ENCODE measurements around the gene GAMT.

Gene GAMT

DNA sequence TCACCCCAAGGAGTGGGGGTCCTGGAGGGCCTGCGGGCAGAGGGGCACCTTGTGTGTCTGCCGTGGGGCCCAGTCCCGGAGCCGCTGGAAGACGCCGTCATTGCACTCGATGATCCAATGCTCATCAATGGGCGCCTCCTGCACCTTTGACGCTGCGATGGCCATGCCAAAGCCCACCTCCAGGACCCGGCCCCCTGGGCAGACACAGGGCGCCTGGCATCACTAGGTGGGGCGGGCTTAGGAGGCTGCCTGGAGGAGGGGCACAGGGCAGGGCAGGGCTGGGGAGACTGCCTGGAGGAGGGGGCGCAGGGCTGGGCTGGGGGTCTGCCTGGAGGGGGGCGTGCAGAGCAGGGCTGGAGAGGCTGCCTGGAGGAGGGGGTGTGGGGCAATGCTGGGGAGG, 1.6 kb downstream of the GAMT start:
- no peak for DNase-seq

DNA sequence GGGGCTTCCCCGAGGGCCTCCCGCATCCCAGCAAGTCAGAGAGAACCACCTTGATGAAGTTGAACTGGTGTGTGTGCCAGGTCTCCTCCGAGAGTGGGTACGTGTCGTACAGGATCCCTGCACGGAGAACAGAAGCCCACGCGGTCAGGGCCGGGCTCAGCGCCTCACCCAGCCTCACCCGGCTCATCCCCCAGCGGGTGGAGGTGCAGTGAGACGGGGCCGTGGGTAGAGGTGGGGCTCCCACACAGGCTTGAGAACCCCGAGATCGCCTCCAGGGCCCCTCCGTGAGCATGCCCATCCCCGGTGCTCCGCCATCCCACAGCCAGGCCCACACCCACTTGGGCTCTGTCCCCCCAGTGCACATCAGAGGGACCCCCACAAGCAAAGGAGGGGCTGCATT, 2.3 kb downstream of the GAMT start:
- DNase-seq, result no peak

DNA sequence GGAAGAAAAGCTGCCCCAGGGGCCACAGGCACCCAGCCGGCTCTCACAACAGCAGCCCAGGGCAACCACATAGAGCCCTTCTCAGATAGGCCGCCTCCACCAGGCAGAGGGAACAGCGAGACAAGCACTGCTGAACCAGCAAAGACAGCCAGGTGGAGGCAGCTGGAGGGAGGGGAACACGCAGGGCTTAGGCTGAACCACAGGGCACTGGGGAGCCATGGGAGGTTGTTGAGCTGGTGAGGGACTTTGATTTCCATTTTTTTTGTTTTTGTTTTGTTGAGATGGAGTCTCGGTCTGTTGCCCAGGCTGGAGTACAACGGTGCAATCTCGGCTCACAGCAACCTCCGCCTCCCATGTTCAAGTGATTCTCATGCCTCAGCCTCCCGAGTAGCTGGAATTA, 3.5 kb downstream of the GAMT start:
- DNase-seq, result no peak

DNA sequence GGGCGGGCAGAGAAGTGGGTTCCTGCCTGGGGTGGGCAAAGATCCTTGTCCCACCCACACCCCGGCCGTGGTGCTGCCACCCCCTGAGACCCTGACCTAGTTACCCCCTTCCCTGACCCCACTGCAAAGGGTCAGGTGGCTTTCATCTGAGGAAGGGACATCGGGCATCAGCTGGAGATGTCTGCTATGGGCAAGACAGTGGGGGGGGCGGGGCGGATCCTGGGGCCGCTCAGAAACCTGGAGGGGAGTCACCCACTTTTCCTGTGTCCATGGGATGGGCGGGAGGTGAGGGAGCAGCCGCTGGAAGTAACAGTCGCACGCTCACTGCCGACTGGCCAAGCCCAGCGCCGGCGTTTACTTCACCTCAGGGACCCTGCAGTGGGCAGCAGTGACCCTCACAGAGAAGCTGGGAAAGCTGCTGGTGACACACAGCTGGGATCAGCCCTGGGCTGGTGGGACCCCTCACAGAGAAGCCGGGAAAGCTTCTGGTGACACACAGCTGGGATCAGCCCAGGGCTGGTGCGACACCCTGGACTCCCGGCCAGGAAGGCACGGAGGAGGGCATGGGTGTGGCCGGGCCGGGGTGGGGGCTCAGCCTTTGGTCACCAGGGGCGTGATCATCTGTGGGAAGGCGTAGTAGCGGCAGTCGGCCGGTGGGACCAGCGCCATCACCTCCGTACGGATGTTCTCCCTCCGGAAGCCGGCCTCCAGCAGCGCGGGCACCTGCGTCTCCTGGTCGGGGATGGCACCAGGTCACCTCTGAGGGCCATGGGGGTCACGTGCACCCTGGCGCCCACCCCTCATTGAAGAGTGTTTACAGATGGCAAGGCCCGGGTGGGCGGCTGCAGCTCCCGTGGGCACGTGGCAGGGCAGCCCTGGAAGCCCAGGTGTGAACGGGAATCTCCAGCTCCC, 4.3 kb downstream of the GAMT start:
- DNase-seq, result no peak

DNA sequence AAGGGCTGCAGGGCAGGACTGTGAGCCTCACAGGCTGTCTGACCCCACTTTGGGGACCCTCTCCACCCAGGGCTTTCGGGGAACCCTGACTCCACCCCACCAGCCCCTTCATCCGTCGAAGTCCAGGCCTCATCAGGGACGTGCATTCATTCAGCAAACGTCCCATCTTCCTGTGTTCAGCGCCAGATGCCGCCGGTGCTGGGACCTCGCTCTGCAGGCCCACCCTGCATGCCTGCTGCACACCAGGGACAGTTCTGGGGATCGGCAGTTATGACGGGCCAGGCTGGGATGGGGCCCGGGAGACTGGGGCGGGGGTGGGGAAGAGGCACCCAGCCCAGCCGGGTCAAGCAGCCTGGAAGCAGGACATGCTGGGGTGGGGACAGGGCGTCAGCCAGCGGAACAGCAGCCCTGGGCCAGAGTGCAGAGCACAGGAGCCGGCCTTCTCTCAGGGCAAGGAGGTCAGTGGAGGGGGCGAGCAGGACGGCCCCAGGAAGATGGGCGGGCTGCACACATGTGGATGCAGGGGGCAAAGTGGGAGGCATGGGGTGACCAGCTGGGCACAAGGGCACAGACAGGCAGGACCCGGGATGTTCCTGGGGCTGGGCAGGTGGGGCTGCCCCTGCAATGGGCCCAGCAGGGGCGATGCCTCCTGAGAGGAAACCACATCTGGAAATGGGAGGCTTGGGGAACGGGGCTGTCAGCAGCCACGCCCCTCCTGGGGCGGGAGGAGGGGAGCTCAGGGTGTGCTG, 5.1 kb downstream of the GAMT start:
- no peak for DNase-seq

DNA sequence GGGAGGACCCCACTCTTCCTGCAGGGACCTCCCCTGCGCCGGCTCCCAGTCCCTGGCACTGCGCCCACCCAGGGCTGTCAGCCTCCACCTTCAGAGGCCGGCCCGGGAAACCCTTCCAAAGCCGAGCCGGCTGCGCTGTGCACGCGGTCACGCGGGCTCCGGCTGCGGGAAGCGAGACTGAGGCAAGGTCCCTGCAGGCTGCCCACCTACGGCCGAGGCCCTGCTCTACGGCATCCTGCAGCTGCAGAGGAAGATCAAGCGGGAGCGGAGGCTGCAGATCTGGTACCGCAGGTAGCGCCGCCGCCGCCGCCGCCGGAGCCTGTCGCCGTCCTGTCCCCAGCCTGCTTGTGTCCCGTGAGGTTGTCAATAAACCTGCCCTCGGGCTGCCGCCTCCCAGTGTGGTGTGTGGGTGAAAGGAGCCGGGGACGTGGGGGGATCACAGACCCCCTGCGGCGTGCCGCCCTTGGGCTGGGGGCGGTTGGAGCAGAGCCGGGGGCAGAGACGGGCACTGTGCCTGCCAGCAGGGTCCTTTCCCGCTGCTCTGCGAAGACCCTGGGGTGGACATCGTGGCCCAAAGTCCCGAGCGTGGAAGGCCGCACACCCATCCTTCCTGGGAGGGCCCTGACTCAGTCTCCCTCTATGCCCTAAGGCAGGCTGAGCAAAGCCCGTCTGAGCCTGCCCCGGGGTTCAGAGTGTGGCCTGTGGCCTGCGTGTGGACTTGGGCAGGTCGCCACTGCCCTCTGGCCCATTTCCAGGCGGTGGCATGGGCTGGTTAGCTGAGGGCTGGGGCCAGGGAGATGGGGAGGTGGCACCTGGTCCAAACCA, 5.9 kb downstream of the GAMT start:
- DNase-seq, result no peak

DNA sequence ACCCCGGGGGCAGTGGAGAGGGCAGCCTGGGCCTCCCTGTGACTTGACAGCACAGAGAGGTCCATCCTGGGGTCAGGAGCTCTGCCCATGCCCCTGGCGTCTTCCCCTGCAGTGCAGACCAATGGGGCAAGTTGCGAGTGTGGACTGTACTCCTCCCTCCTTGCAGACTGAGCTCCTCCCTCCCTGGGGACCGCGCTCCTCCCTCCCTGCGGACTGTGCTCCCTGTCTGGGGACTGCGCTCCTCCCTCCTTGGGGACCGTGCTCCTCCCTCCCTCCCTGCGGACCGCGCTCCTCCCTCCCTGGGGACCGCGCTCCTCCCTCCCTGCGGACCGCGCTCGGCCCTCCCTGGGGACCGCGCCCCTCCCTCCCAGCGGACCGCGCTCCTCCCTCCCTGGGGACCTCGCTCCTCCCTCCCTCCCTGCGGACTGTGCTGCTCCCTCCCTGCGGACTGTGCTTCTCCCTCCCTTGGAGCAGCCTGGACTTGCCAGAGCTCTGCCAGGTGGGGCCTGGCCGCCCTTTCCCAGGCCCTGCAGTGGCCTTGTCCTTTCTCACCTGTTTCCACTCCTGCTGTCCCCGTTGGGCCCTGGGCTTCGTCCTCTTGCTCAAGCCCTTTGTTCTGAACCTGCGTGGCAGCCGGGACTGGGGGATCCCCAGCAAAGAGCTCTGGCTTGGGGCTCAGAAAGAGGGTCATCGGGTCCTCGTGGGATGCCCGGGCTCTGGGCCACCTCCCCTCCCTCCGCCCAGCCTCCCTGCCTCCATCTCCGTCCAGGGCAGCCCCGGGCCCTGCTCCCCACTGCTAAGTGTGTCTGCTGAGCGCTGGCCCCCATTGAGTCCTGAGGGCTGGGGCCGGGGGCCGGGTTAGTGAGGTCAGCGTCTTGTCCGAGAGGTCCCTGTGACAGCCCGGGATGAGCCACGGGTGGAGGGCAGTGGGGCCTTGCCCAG, 6.8 kb downstream of the GAMT start:
- no peak for DNase-seq

DNA sequence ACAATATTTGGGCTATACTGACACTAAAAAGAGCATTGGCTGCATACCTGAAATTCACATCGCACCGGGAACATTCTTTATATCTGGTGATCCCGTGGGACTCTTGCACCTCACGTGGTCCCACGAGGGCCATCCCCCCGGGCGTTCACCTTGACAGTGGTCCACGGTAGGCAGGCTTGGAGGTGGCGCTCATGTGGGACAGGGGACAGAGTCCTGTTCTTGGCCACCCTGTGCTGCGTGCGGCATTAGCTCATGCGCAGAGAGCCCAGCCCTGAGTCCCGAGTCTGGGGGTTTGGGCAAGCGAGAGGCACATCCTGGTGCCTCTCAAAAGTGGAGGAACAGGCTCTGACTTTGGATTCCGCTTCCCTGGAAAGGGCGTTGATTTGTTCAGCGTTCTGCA, 7.5 kb downstream of the GAMT start:
- no peak for DNase-seq

DNA sequence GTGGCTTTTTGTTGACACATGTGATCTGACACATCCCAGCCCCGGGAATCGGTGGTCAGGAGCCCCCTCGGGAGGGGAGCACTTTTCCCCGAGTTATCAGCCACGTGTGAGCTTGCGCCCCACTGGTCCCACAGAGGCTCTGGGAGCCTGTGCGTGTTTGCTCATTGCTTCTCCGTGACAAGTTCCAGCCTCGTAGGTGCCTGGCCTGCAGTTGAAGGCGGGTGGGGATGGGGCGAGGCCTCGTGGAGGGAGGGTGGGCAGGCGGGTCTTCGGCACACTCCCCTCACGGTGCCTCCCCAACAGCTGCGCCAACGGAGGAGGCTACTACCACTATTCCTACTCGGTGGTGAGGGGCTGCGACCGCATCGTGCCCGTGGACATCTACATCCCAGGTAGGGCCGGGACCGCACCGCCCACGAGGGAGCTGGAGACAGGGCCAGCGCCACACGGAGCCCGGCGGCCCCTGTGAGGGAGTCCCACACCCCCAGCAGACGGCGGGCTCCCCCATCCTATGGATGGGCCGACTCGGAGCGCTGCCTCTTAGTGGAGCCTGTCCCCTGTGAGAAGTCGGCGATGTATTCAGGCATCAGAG, 8.3 kb downstream of the GAMT start:
- DNase-seq, result no peak

DNA sequence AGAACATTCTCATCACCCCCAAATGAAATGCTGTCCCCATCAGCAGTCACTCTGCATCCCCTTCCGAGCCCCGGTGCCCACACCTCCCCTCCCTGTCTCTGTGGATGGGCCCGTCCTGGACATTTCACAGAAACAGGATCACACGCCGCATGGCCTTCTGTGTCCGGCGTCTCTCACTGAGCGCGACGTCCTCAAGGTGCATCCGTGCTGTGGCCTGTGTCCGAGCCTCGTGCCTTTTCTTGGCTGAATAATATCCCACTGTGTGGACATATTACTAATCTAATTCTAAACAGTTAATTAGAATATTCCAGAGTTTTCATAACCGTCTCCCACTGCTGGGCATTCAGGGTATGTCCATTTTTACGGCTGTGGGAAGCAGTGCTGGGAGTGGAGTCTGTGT, 8.9 kb downstream of the GAMT start:
- DNase-seq, result no peak

DNA sequence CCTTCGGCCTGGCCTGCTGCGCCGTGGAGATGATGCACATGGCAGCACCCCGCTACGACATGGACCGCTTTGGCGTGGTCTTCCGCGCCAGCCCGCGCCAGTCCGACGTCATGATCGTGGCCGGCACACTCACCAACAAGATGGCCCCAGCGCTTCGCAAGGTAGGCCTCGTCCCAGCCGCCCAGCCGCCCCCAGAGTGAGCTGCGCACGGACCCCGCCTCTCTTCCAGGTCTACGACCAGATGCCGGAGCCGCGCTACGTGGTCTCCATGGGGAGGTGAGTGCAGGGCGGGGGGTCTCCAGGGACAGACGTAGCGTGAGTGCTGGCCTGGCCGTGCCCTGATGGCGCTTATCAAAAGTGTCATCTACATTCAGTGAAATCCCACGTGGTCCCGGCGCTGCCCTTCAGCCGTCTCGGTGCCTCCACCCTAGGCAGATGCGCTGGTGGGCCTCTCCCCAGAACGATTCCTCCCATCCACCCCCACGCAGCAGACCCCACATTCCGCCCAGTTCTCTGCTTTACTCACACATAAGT, 10.4 kb downstream of the GAMT start:
- DNase-seq, result no peak

DNA sequence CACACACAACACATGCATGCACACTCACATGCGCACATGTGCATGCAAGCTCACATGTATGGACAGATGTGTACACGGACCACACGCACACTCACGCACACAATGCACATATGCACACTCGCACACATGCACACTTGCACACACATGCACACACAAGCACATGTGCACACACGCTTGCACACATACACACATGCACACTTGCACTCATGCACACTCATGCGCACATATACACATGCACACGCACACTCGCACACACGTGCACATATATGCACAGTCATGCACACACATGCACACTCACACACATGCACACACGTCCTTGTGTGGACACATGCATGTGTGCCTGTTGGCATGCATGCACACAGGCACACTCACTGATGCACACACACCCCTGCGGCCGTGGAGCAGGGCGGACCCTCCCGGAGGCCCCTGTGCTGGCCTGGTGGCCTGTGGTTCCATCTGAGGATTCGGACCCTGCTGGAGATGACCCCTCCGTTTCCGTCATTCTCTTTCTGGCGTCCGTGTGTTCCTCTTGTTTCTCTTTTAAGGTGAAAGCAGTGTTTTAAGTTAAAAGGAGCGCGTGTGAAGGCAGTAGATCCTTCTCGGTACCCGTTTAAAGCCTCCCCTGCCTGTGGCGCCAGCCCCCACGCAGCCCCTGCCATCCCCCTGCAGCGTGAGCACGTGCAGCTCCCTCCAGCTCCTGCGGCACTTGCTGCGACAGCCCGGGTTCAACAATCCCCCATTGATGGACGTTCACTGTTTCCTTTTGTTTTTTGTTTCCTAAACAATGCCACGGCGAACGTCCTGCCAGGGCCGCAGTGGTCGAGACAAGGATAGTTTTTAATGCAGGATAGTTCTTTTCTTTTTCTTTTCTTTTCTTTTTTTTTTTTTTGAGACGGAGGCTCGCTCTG, 12.1 kb downstream of the GAMT start:
- DNase-seq, result no peak

DNA sequence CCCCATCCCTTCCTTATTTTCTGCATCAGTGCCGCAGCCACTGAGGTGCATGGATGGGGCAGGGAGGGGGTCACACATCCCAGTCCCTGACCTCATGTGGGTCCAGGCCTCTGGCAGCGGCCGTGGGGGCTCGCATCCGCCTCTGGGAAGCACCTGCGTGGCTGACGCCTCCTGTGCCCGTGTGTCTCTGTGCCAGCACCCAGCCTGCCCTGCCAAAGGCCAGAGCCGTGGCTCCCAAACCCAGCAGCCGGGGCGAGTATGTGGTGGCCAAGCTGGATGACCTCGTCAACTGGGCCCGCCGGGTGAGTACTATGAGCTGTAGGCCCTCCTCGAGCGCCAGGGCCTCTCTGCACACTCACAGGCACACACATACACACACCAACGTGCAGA, 12.7 kb downstream of the GAMT start:
- no peak for DNase-seq

DNA sequence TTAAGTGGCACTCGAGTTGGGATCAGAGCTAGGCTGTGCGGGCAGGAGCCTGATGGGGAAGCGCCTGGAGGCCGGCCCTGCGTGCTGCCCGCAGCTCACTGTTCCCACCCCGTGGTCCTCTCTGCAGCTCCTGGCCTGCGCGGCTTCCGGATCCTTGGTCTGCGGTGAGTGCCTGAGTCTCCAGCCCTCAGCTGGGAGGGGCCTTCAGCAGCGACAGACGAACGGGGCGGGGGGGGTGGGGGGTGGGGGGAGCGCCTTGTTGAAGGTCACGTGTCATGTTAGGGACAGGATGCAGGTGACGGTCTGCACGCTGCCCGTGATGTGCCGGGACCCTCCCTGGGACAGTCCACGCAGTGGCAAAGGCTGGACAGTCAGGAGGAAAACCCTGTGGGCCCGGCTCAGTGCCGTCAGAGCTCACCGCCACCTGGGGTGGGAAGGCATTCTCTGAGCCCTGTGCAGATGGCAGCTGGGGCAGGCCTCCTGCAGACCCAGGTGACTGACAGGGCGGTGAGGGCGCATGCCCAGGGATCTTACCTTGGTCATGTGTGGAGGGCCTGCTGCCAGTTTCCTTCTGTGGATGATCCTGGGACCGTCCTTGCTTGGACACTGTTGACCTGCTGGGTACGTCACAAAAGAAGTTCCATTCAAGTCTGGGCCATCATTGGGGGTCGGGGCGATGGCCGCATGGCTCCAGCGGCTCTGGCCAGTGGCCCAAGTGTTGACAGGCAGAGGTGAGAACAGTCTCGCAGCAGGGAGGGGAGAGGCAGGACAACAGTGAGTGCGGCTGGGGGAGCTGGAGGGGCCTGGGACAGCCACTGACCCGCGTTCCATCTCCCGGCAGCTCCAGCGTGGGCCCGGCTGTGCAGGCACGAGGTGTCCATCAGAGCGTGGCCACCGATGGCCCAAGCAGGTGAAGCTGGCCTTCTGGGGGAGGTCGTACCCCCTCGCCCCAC, 13.4 kb downstream of the GAMT start:
- no peak for DNase-seq

DNA sequence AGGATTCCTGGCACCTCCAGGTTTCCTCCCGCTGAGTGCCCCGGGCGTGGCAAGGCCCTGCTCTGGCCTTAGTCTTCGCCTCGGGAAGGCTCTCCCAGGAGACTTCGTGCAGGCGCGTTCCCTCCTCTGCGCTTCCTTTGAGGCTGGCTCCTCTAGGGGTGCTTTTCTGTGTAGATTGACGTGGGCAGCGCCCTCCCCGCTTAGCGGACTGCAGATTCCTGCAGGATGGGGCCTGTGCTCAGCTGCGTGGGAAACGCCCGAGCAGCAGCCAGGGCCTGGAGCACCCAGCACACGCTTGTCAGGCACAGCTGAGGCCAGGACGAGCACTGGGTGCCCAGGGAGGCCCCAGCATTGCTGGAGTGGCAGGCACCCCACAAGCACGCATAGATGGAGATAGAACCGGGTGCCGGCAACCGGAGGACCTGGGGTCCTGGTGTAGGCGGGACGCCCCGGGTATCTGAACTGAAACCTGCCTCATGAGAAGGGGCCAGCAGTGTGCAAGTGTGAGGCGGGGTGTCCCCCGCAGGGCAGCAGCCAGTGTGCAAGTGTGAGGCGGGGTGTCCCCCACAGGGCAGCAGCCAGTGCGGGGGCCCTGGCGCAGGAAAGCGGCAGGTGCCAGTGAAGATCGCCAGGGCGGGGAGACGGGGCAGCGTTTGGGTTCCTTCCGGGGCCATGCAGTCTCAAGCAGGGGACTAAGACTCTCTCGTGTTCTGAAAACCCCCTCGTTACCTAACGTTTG, 14.2 kb downstream of the GAMT start:
- no peak for DNase-seq

DNA sequence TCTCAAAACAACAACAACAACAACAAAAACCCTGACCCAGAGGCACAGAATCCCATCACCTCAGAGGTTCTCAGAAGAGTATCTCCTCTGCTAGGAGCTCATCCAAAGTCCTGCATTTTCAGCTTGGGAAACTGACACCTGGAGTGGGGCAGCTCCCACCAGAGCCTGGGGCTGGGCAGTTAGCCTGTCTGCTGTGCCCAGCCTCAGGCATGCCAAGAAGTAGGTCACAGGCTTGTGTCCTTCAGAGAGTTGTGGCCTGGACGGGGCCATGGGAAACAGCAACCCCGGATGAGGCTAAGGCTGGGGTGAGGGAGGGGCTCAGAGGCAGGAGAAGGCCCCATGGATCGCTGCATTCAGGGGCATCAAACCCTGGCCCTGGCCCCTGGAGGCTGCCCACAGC, 15.5 kb downstream of the GAMT start:
- DNase-seq, result no peak

DNA sequence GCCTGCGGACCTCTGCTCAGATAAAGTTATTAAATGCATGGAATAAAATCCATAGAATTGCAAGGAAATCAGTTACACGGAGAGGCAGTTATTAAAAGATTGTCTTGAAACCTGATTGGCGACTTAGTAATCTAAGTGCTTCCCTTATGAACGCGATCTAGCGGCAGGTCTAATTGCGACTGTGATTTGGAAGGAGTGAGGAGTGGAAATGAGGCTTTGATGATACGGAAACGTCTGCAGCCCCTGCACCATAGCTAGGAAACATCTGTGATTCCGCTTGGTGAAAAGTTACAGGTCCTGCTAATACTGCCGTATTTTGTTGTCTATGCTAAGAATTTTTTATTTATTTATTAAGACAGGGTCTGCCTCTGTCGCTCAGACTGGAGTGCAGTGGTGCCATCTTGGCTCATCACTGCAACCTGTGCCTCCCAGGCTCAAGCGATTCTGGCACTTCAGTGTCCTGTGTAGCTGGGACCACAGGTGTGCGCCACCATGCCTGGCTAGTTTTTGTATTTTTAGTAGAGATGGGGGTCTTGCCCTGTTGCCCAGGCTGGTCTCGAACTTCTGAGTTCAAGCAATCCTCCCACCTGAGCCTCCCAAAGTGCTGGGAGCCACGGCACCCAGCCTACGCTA, 16.7 kb downstream of the GAMT start:
- DNase-seq, result no peak

DNA sequence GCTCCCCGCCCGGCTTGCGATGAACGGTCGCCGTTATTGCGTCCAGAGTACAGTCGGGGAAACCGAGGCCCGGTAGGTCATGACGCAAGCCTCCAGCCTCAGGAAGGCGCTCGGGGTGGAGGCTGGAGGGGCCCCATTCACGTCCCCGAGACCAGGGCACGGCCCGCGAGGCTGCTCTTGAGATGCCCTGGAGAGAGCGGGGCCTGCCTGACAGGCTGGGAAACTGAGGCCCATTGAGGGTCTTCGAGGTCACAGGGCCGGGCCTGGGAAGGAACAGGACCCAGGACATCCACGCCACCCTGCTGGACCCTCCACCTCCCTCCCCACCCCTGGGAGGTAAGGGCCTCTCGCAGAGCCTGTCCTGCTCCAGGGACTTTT, 17.3 kb downstream of the GAMT start:
- DNase-seq, result no peak

Data from cortex of kidney (tissue), 1 donor.